Measurements from ENCODE around the gene SNX12.

Gene SNX12

DNA sequence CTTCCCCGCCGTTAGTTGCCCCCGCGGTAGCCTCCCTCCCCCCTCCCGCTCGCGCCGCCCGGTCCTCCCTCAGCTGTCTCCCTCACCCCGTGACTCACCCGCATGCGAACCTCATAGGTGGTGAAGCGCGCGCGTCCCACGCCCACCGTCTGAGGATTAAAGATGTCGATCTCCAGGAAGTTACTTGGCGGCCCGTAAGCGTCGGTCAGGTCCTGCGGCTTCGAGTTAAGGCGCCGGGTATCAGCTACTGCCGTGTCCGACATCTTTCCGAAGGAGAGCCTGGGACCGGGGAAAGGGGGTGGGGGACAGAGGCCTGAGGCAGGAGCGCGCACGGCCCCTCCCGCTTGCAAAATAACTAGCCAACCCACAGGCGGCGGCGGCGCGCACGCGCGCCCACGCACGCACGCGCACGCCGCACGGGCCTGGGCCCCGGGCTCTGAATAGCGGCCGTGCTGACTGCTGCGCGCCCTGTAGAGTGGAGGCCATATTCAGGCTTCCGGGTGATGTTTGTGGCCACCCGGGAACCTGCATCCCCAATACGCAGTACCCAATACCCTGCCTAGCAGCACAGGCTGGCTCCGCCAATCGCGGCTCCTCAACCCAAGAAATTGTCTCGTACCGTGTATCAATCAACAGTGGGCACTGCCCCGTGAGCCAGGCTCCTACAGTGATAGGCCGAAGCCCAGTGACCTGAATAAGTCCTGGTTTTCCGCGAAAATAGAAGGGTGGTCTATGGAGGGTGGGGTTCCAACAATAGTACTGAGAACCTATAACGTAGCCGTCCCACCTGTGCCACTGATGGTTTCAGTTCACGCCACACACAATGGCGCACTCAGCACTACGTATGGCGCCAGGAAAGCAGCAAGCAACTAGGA lies at the start of gene SNX12 (continued):
- TF ChIP-seq ZNF660 (tag by site-specific recombination; IDR thresholded peaks at IDR 0.05) (peak; percentile 81; the same call in 1 of the 2 replicates), ZNF521 (tag by site-specific recombination; IDR thresholded peaks at IDR 0.05) (no peak), SALL2 (tag by site-specific recombination; IDR thresholded peaks at IDR 0.05; ENCODE audit: borderline replicate concordance) (no peak), ZNF776 (tag by site-specific recombination; IDR thresholded peaks at IDR 0.05; ENCODE audit: borderline replicate concordance) (no peak), SP2 (tag by site-specific recombination; IDR thresholded peaks at IDR 0.05) (peak; percentile 95), TRIM28 (IDR thresholded peaks at IDR 0.05; ENCODE audit: borderline replicate concordance, low read length) (peak; percentile 43; the same call in 1 of the 2 replicates), ZNF239 (tag by site-specific recombination; IDR thresholded peaks at IDR 0.05) (no peak), ZFP41 (tag by site-specific recombination; IDR thresholded peaks at IDR 0.05; ENCODE audit: borderline replicate concordance) (no peak), KLF9 (tag by site-specific recombination; IDR thresholded peaks at IDR 0.05; ENCODE audit: low read depth) (peak; percentile 92), ZNF292 (tag by site-specific recombination; IDR thresholded peaks at IDR 0.05; ENCODE audit: borderline replicate concordance, low read depth) (no peak), ZNF792 (tag by site-specific recombination; IDR thresholded peaks at IDR 0.05) (no peak), ZBTB1 (tag by site-specific recombination; IDR thresholded peaks at IDR 0.05) (no peak), BCL11B (tag by site-specific recombination; IDR thresholded peaks at IDR 0.05; ENCODE audit: low read depth) (no peak), ZNF785 (tag by site-specific recombination; IDR thresholded peaks at IDR 0.05) (no peak), ZNF548 (tag by site-specific recombination; IDR thresholded peaks at IDR 0.05) (no peak), HOXC10 (CRISPR knock-in tag; IDR thresholded peaks at IDR 0.05) (0 out of 2 replicates have a peak, but pooled peaks have one; percentile 27), ZNF623 (tag by site-specific recombination; IDR thresholded peaks at IDR 0.05) (no peak), ZNF2 (tag by site-specific recombination; IDR thresholded peaks at IDR 0.05) (no peak), ZBTB8A (tag by site-specific recombination; IDR thresholded peaks at IDR 0.05) (peak; percentile 55; the same call in 1 of the 2 replicates), WT1 (tag by site-specific recombination; IDR thresholded peaks at IDR 0.05) (peak; percentile 43)
- TF ChIP-seq, protein P1, sequence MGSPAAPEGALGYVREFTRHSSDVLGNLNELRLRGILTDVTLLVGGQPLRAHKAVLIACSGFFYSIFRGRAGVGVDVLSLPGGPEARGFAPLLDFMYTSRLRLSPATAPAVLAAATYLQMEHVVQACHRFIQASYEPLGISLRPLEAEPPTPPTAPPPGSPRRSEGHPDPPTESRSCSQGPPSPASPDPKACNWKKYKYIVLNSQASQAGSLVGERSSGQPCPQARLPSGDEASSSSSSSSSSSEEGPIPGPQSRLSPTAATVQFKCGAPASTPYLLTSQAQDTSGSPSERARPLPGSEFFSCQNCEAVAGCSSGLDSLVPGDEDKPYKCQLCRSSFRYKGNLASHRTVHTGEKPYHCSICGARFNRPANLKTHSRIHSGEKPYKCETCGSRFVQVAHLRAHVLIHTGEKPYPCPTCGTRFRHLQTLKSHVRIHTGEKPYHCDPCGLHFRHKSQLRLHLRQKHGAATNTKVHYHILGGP (tag by site-specific recombination; IDR thresholded peaks at IDR 0.05): peak; percentile 5; the same call in 1 of the 2 replicates
- TF ChIP-seq, protein P2, sequence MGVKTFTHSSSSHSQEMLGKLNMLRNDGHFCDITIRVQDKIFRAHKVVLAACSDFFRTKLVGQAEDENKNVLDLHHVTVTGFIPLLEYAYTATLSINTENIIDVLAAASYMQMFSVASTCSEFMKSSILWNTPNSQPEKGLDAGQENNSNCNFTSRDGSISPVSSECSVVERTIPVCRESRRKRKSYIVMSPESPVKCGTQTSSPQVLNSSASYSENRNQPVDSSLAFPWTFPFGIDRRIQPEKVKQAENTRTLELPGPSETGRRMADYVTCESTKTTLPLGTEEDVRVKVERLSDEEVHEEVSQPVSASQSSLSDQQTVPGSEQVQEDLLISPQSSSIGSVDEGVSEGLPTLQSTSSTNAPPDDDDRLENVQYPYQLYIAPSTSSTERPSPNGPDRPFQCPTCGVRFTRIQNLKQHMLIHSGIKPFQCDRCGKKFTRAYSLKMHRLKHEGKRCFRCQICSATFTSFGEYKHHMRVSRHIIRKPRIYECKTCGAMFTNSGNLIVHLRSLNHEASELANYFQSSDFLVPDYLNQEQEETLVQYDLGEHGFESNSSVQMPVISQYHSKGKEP (tag by site-specific recombination; IDR thresholded peaks at IDR 0.05): no peak; the same call in none of the 2 replicates
- TF ChIP-seq, protein P3, sequence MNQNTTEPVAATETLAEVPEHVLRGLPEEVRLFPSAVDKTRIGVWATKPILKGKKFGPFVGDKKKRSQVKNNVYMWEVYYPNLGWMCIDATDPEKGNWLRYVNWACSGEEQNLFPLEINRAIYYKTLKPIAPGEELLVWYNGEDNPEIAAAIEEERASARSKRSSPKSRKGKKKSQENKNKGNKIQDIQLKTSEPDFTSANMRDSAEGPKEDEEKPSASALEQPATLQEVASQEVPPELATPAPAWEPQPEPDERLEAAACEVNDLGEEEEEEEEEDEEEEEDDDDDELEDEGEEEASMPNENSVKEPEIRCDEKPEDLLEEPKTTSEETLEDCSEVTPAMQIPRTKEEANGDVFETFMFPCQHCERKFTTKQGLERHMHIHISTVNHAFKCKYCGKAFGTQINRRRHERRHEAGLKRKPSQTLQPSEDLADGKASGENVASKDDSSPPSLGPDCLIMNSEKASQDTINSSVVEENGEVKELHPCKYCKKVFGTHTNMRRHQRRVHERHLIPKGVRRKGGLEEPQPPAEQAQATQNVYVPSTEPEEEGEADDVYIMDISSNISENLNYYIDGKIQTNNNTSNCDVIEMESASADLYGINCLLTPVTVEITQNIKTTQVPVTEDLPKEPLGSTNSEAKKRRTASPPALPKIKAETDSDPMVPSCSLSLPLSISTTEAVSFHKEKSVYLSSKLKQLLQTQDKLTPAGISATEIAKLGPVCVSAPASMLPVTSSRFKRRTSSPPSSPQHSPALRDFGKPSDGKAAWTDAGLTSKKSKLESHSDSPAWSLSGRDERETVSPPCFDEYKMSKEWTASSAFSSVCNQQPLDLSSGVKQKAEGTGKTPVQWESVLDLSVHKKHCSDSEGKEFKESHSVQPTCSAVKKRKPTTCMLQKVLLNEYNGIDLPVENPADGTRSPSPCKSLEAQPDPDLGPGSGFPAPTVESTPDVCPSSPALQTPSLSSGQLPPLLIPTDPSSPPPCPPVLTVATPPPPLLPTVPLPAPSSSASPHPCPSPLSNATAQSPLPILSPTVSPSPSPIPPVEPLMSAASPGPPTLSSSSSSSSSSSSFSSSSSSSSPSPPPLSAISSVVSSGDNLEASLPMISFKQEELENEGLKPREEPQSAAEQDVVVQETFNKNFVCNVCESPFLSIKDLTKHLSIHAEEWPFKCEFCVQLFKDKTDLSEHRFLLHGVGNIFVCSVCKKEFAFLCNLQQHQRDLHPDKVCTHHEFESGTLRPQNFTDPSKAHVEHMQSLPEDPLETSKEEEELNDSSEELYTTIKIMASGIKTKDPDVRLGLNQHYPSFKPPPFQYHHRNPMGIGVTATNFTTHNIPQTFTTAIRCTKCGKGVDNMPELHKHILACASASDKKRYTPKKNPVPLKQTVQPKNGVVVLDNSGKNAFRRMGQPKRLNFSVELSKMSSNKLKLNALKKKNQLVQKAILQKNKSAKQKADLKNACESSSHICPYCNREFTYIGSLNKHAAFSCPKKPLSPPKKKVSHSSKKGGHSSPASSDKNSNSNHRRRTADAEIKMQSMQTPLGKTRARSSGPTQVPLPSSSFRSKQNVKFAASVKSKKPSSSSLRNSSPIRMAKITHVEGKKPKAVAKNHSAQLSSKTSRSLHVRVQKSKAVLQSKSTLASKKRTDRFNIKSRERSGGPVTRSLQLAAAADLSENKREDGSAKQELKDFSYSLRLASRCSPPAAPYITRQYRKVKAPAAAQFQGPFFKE (tag by site-specific recombination; IDR thresholded peaks at IDR 0.05; ENCODE audit: borderline replicate concordance): no peak
- TF ChIP-seq, protein P4, sequence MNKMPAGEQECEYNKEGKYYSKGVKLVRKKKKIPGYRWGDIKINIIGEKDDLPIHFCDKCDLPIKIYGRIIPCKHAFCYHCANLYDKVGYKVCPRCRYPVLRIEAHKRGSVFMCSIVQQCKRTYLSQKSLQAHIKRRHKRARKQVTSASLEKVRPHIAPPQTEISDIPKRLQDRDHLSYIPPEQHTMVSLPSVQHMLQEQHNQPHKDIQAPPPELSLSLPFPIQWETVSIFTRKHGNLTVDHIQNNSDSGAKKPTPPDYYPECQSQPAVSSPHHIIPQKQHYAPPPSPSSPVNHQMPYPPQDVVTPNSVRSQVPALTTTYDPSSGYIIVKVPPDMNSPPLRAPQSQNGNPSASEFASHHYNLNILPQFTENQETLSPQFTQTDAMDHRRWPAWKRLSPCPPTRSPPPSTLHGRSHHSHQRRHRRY (tag by site-specific recombination; IDR thresholded peaks at IDR 0.05): no peak
- TF ChIP-seq, protein P5, sequence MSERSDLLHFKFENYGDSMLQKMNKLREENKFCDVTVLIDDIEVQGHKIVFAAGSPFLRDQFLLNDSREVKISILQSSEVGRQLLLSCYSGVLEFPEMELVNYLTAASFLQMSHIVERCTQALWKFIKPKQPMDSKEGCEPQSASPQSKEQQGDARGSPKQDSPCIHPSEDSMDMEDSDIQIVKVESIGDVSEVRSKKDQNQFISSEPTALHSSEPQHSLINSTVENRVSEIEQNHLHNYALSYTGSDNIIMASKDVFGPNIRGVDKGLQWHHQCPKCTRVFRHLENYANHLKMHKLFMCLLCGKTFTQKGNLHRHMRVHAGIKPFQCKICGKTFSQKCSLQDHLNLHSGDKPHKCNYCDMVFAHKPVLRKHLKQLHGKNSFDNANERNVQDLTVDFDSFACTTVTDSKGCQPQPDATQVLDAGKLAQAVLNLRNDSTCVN (tag by site-specific recombination; optimal IDR thresholded peaks at IDR 0.05): peak; percentile 92

Data from HEK293 (cell line).